GM21367 (cell line): ENCODE results near the gene KRT14.
"Not testable (repeated sequence)": the region's sequence is repeated elsewhere in the genome, so short reads cannot be mapped to it uniquely, and the experiment has no call there.

ENCODE experiments used
- ATAC-seq: cut with Tn5 transposase; IDR thresholded peaks from one replicate; pipeline ENCODE4 v1.9.1; 2021; ENCODE audit not compliant: unreplicated experiment

Gene KRT14

GRCh38 chr17:41610061-41610517 lies 23.4 kb upstream of the KRT14 start:
- not testable (repeated sequence) for ATAC-seq

- not testable (repeated sequence) for ATAC-seq
These were observed 20.2 kb upstream of the KRT14 start for GRCh38 chr17:41606930-41607329.

- ATAC-seq: no peak
These were observed 15.8 kb upstream of the KRT14 start for GRCh38 chr17:41602524-41602923.

GRCh38 chr17:41600318-41600717 lies 13.6 kb upstream of the KRT14 start:
- ATAC-seq: no peak

- no peak for ATAC-seq
These were observed 13.0 kb upstream of the KRT14 start for GRCh38 chr17:41599680-41600079.

GRCh38 chr17:41595585-41595984 lies 8.9 kb upstream of the KRT14 start:
- ATAC-seq: no peak

- no peak for ATAC-seq
These were observed 7.7 kb upstream of the KRT14 start for GRCh38 chr17:41594363-41594915.

GRCh38 chr17:41593306-41593981 lies 6.7 kb upstream of the KRT14 start:
- no peak for ATAC-seq

- ATAC-seq: no peak
These were observed 6.1 kb upstream of the KRT14 start for GRCh38 chr17:41592601-41593305.

GRCh38 chr17:41589301-41589700 lies 2.6 kb upstream of the KRT14 start:
- ATAC-seq: no peak

GRCh38 chr17:41588126-41588810 lies 1.6 kb upstream of the KRT14 start:
- no peak for ATAC-seq

GRCh38 chr17:41585301-41586056 lies 1.2 kb downstream of the KRT14 start:
- ATAC-seq: no peak

GRCh38 chr17:41584331-41584927 lies 2.3 kb downstream of the KRT14 start:
- ATAC-seq: not testable (repeated sequence)

GRCh38 chr17:41583137-41584127 lies 3.3 kb downstream of the KRT14 start:
- no peak for ATAC-seq

- not testable (repeated sequence) for ATAC-seq
These were observed 4.4 kb downstream of the KRT14 start for GRCh38 chr17:41582061-41582968.

GRCh38 chr17:41581366-41582060 lies 5.2 kb downstream of the KRT14 start:
- ATAC-seq: no peak

- no peak for ATAC-seq
These were observed 5.9 kb downstream of the KRT14 start for GRCh38 chr17:41580687-41581365.
